Lower lobe of right lung (tissue), 2 donors: ENCODE data around the gene KRTAP4-4. TPM values are rescaled to one million over a fixed set of nuclear protein-coding genes. Genes with fewer than 3 reads are reported as not detected.
"Not testable (repeated sequence)": the region's sequence is repeated elsewhere in the genome, so short reads cannot be mapped to it uniquely, and the experiment has no call there.

ENCODE experiments used
- ATAC-seq, 2 donors: fragments of 200-7000 bp; cut with Tn5 transposase; one replicate each; pipeline ENCODE4 v1.9.1; 2020 to 2022; ENCODE audit warnings: mild to moderate bottlenecking in 2 of 2, moderate library complexity in 2 of 2
- DNase-seq: peaks from one replicate; pipeline ENCODE4 v3.0.0-alpha.2; 2020
- H3K27ac ChIP-seq: fragments of 200-600 bp; one replicate; pipeline ENCODE4 v1.8.0; 2022
- H3K27me3 ChIP-seq: fragments of 200-600 bp; one replicate; pipeline ENCODE4 v1.8.0; 2022; ENCODE audit warnings: low read depth
- H3K36me3 ChIP-seq: fragments of 200-600 bp; one replicate; pipeline ENCODE4 v1.8.0; 2022; ENCODE audit warnings: mild to moderate bottlenecking
- H3K4me1 ChIP-seq: fragments of 200-600 bp; one replicate; pipeline ENCODE4 v1.8.0; 2022
- H3K4me3 ChIP-seq: fragments of 200-600 bp; one replicate; pipeline ENCODE4 v1.8.0; 2022; ENCODE audit warnings: mild to moderate bottlenecking
- H3K9me3 ChIP-seq: fragments of 200-600 bp; one replicate; pipeline ENCODE4 v1.8.0; 2022
- CTCF ChIP-seq: fragments of 200-600 bp; IDR thresholded peaks from one replicate; pipeline ENCODE4 v1.8.0; 2022; ENCODE audit warnings: antibody characterized with exemption, mild to moderate bottlenecking
- intact Hi-C: fragments of 100-400 bp; cut with DNase I; formaldehyde crosslinking; loops from one replicate; pipeline ENCODE4 v1.11.0; 2022
- total RNA-seq: library from RNA; stranded (reverse); fragmentation: NEBNext Ultra II Directional; extraction: Animal tissue kit (Norgen Biotek cat#: 25700); gene quantifications from one replicate; pipeline ENCODE4 v1.2.1, GENCODE V29; 2021
- donor health status: DM: no; HTN: yes; CAD: no; lungs with severe emphysema.

The KRTAP4-4 gene
- total RNA-seq, 1 donor from 2014 or later: not detected

- no peak for TF ChIP-seq CTCF
- intact Hi-C loops: no loop called here
- Histone ChIP-seq H3K27me3 (no peaks in the 10 kb centered on the region), H3K36me3 (no peaks in the 10 kb centered on the region), H3K27ac (no peak overlapping the region), H3K4me3 (no peak overlapping the region), H3K9me3 (peaks cover 14% of the 10 kb centered on the region), H3K4me1 (no peaks in the 10 kb centered on the region)
- DNase-seq: no peak
- no peak for ATAC-seq
Measured at GRCh38 chr17:41145261-41145660, 15.3 kb downstream of the KRTAP4-4 start.

GRCh38 chr17:41144846-41145245, 15.7 kb downstream of the KRTAP4-4 start:
- TF ChIP-seq CTCF: no peak
- Histone ChIP-seq H3K4me3 (no peak overlapping the region), H3K36me3 (no peaks in the 10 kb centered on the region), H3K27ac (no peak overlapping the region), H3K9me3 (peaks cover 14% of the 10 kb centered on the region), H3K27me3 (no peaks in the 10 kb centered on the region), H3K4me1 (no peaks in the 10 kb centered on the region)
- DNase-seq (no peak), ATAC-seq (no peak)
- intact Hi-C loops: no loop called here

- H3K9me3 ChIP-seq: peaks cover 14% of the 10 kb centered on the region
- H3K4me1 ChIP-seq: no peaks in the 10 kb centered on the region
- H3K27me3 ChIP-seq: no peaks in the 10 kb centered on the region
- ATAC-seq (no peak), DNase-seq (no peak)
- no peaks in the 10 kb centered on the region for H3K36me3 ChIP-seq
- intact Hi-C loops: no loop called here
- no peak overlapping the region for H3K27ac ChIP-seq
- no peak overlapping the region for H3K4me3 ChIP-seq
- TF ChIP-seq CTCF: no peak
Measured at GRCh38 chr17:41141361-41141760, 19.2 kb downstream of the KRTAP4-4 start.

GRCh38 chr17:41140360-41141131, 20.0 kb downstream of the KRTAP4-4 start, which contains the start of gene KRTAP4-6:
Gene KRTAP4-6 (minus strand): TSS chr17:41140544. CDS start chr17:41140487, 57 bp downstream.
- no peak for TF ChIP-seq CTCF
- H3K9me3 ChIP-seq: peaks cover 14% of the 10 kb centered on the region
- no peaks in the 10 kb centered on the region for H3K4me1 ChIP-seq
- no peak within 1 kb of the TSS for H3K4me3 ChIP-seq
- no peak within 1 kb of the TSS for H3K27ac ChIP-seq
- DNase-seq: no peak
- no peaks in the 10 kb centered on the region for H3K36me3 ChIP-seq
- H3K27me3 ChIP-seq: no peaks in the 10 kb centered on the region
- intact Hi-C loops: no loop called here
- no peak for ATAC-seq

- DNase-seq: peak; percentile 47
- intact Hi-C loops, H3K4me3 ChIP-seq, H3K27ac ChIP-seq, ATAC-seq, H3K36me3 ChIP-seq, H3K27me3 ChIP-seq, H3K4me1 ChIP-seq: not testable (repeated sequence)
- H3K9me3 ChIP-seq: peaks cover 14% of the 10 kb centered on the region
Measured at GRCh38 chr17:41139865-41140264, 20.7 kb downstream of the KRTAP4-4 start.

- no peaks in the 10 kb centered on the region for H3K27me3 ChIP-seq
- ATAC-seq (no peak), DNase-seq (no peak)
- no peak overlapping the region for H3K4me3 ChIP-seq
- H3K4me1 ChIP-seq: no peaks in the 10 kb centered on the region
- intact Hi-C loops: no loop called here
- no peak for TF ChIP-seq CTCF
- H3K9me3 ChIP-seq: no peaks in the 10 kb centered on the region
- no peak overlapping the region for H3K27ac ChIP-seq
- no peaks in the 10 kb centered on the region for H3K36me3 ChIP-seq
Measured at GRCh38 chr17:41133880-41134735, 26.4 kb downstream of the KRTAP4-4 start.
